ENCODE results near the gene FAM170B.

- TF ChIP-seq, protein P1, sequence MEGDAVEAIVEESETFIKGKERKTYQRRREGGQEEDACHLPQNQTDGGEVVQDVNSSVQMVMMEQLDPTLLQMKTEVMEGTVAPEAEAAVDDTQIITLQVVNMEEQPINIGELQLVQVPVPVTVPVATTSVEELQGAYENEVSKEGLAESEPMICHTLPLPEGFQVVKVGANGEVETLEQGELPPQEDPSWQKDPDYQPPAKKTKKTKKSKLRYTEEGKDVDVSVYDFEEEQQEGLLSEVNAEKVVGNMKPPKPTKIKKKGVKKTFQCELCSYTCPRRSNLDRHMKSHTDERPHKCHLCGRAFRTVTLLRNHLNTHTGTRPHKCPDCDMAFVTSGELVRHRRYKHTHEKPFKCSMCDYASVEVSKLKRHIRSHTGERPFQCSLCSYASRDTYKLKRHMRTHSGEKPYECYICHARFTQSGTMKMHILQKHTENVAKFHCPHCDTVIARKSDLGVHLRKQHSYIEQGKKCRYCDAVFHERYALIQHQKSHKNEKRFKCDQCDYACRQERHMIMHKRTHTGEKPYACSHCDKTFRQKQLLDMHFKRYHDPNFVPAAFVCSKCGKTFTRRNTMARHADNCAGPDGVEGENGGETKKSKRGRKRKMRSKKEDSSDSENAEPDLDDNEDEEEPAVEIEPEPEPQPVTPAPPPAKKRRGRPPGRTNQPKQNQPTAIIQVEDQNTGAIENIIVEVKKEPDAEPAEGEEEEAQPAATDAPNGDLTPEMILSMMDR (IDR thresholded peaks at IDR 0.05): no peak
- no peak for TF ChIP-seq POLR2A (IDR thresholded peaks at IDR 0.05)
Observed at GRCh38 chr10:49170632-49171325, 37.0 kb upstream of the FAM170B start.

All from uterus (tissue), 2 donors.